ENCODE data around the gene ARFIP1.

DNA sequence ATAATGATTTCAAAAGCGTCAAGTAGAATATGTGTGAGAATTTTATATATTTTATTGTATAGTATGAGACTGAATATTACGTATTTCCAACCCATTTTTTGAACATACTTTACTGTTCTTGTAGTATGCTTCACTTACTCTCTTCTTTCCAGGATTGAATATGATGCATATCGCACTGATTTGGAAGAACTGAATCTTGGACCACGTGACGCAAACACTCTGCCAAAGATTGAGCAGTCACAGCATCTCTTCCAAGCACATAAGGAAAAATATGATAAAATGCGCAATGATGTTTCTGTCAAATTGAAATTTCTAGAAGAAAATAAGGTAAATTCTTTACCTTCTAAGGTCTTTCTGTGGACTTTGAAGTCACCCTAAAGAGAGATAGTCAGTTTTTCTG, 108.2 kb downstream of the ARFIP1 start:
- no peak for TF ChIP-seq YY1 (IDR thresholded peaks at IDR 0.05; ENCODE audit: insufficient read depth, insufficient read length)
- no peak for TF ChIP-seq SUZ12 (IDR thresholded peaks at IDR 0.05; ENCODE audit: extremely low read depth, insufficient read depth, insufficient read length)
